DND-41 (cell line): ENCODE results near the gene C4BPA.

Experiments used
- CTCF ChIP-seq: IDR thresholded peaks from 2 replicates; pipeline ENCODE4 v1.5.1; 2012; ENCODE audit warnings: borderline replicate concordance, low read length, moderate library complexity, mild to moderate bottlenecking; ENCODE audit not compliant: poor library complexity, severe bottlenecking; ENCODE audit errors: extremely low read depth
- EZH2 ChIP-seq: IDR thresholded peaks from 3 replicates; pipeline ENCODE4 v1.6.1; 2012; ENCODE audit warnings: borderline replicate concordance, low read depth, mild to moderate bottlenecking, moderate library complexity, low read length, inconsistent platforms; ENCODE audit not compliant: severe bottlenecking

GRCh38 chr1:207139616-207140015, 35.6 kb downstream of the C4BPA start:
- TF ChIP-seq CTCF (no peak), EZH2 (no peak)
